B cell (primary cell): ENCODE results near the gene USH2A. TPM values are rescaled to one million over a fixed set of nuclear protein-coding genes. Genes with fewer than 3 reads are reported as not detected.

Experiments
- ATAC-seq: fragments of 200-7000 bp; cut with Tn5 transposase; one replicate; pipeline ENCODE4 v1.10.0; 2021; ENCODE audit warnings: low read depth, mild to moderate bottlenecking, moderate number of reproducible peaks, moderate library complexity
- CTCF ChIA-PET: fragments of 350-600 bp; sonication (Branson Sonifier 250); formaldehyde crosslinking; loops from one replicate; lab custom pipeline; 2021; ENCODE audit warnings: antibody characterized with exemption, inconsistent platforms; lab: Charles Lee
- POLR2A ChIA-PET: fragments of 350-600 bp; sonication (Branson Sonifier 250); formaldehyde crosslinking; loops from one replicate; lab custom pipeline; 2021; ENCODE audit warnings: antibody characterized with exemption; lab: Charles Lee
- DNase-seq: peaks from one replicate; pipeline ENCODE4 v3.0.0; 2013
- H2AFZ ChIP-seq: 2 replicates; pipeline ENCODE4 v1.6.1; 2012; ENCODE audit warnings: mild to moderate bottlenecking, low read depth, low read length; ENCODE audit not compliant: insufficient read depth, poor library complexity, severe bottlenecking
- H3K27ac ChIP-seq, 2 donors: 1 replicate in 1 of 2; 2 replicates in 1 of 2; pipeline ENCODE4 v1.5.1; 2012 to 2013; ENCODE audit warnings: low read length in 2 of 2, mild to moderate bottlenecking in 2 of 2, moderate library complexity in 1 of 2
- H3K27me3 ChIP-seq, 4 experiments: fragments of 200-600 bp in 1 of 4; sonication (generic) in 1 of 4; replicated peaks in 1 of 4; 1 replicate in 2 of 4; 2 replicates in 2 of 4; pipeline versions ENCODE4 v1.6.1 to v1.7.0; 2013 to 2016; ENCODE audit warnings: low read length in 3 of 4, mild to moderate bottlenecking in 2 of 4, mixed read lengths in 1 of 4, moderate library complexity in 1 of 4; ENCODE audit not compliant: insufficient read depth in 4 of 4, control insufficient read depth in 3 of 4; ENCODE audit errors: control extremely low read depth in 1 of 4
- H3K36me3 ChIP-seq, 2 experiments: replicated peaks in 1 of 2; 1 replicate in 1 of 2; 2 replicates in 1 of 2; pipeline versions ENCODE4 v1.6.1 to v1.7.1; 2013; ENCODE audit warnings: low read length in 1 of 2; ENCODE audit not compliant: insufficient read depth in 2 of 2, control insufficient read depth in 1 of 2; ENCODE audit errors: control extremely low read depth in 1 of 2, extremely low read depth in 1 of 2
- H3K4me1 ChIP-seq, 2 donors: fragments of 200-600 bp in 1 of 2; sonication (generic) in 1 of 2; 1 replicate in 1 of 2; 2 replicates in 1 of 2; pipeline versions ENCODE4 v1.5.1 to v1.6.1; 2013 to 2017; ENCODE audit warnings: low read length in 2 of 2; ENCODE audit not compliant: control insufficient read depth in 2 of 2, insufficient read depth in 2 of 2
- H3K4me2 ChIP-seq: replicated peaks from 2 replicates; pipeline ENCODE3; 2012; ENCODE audit warnings: mild to moderate bottlenecking, low read depth, low read length; ENCODE audit not compliant: poor library complexity, severe bottlenecking
- H3K4me3 ChIP-seq, 5 experiments: fragments of 200-600 bp in 1 of 5; sonication (generic) in 1 of 5; 1 replicate in 3 of 5; 2 replicates in 2 of 5; pipeline versions ENCODE4 v1.5.1 to v1.7.0; 2011 to 2016; ENCODE audit warnings: low read length in 4 of 5, mild to moderate bottlenecking in 4 of 5, low read depth in 2 of 5, control low read depth in 1 of 5, moderate library complexity in 1 of 5; ENCODE audit not compliant: insufficient read depth in 1 of 5; ENCODE audit errors: control extremely low read depth in 1 of 5, extremely low read depth in 1 of 5
- H3K79me2 ChIP-seq: fragments of 200-600 bp; sonication (generic); one replicate; pipeline ENCODE4 v1.6.0; 2016; ENCODE audit warnings: low read length; ENCODE audit not compliant: control insufficient read depth, insufficient read depth
- H3K9ac ChIP-seq: fragments of 200-600 bp; sonication (generic); 2 replicates; pipeline ENCODE4 v1.6.1; 2017; ENCODE audit warnings: mild to moderate bottlenecking, low read length, moderate library complexity
- H3K9me3 ChIP-seq, 3 donors: one replicate each; pipeline versions ENCODE4 v1.6.1 to v1.7.1; 2013; ENCODE audit warnings: low read length in 2 of 3; ENCODE audit not compliant: control insufficient read depth in 2 of 3, insufficient read depth in 1 of 3; ENCODE audit errors: control extremely low read depth in 1 of 3
- H4K20me1 ChIP-seq: 2 replicates; pipeline ENCODE4 v1.6.0; 2012; ENCODE audit warnings: mild to moderate bottlenecking, low read length; ENCODE audit not compliant: insufficient read depth, control insufficient read depth, poor library complexity, severe bottlenecking
- H3K27ac Mint-ChIP-seq: one replicate; pipeline ENCODE4 v1.8.0; 2021; ENCODE audit warnings: mixed read lengths
- H3K27me3 Mint-ChIP-seq: one replicate; pipeline ENCODE4 v1.8.0; 2021; ENCODE audit warnings: mixed read lengths
- H3K4me1 Mint-ChIP-seq: one replicate; pipeline ENCODE4 v1.8.0; 2021; ENCODE audit warnings: mixed read lengths
- H3K4me3 Mint-ChIP-seq: one replicate; pipeline ENCODE4 v1.8.0; 2021; ENCODE audit warnings: mixed read lengths
- H3K9me3 Mint-ChIP-seq: one replicate; pipeline ENCODE4 v1.8.0; 2022; ENCODE audit warnings: mixed read lengths; ENCODE audit not compliant: insufficient read depth
- CTCF ChIP-seq: fragments of 200-600 bp; IDR thresholded peaks from one replicate; pipeline ENCODE4 v1.8.0; 2022; ENCODE audit warnings: antibody characterized with exemption, mild to moderate bottlenecking
- EZH2 ChIP-seq: IDR thresholded peaks from 2 replicates; pipeline ENCODE4 v1.6.1; 2012; ENCODE audit warnings: borderline replicate concordance, low read depth, mild to moderate bottlenecking, moderate library complexity, low read length; ENCODE audit not compliant: insufficient read depth, poor library complexity, severe bottlenecking
- WGBS: methylation state at CpG from one replicate; pipeline ENCODE4 v1.1.5; 2013; ENCODE audit warnings: missing lambda C conversion rate; ENCODE audit not compliant: insufficient coverage; 5-methylcytosine and 5-hydroxymethylcytosine counted together
- intact Hi-C: fragments of 100-400 bp; cut with micrococcal nuclease; formaldehyde crosslinking; loops from one replicate; pipeline ENCODE4 v1.10.0; 2022
- polyA plus RNA-seq: library from polyadenylated mRNA; depleted of rRNA; stranded (reverse); fragments of >200 nt; gene quantifications from 2 replicates; pipeline ENCODE4 v1.2.3, GENCODE V29; 2012
- total RNA-seq, 2 donors: library from RNA; stranded (reverse); fragments of 120-200 nt in 1 of 2; gene quantifications; 1 replicate in 1 of 2; 2 replicates in 1 of 2; pipeline versions ENCODE4 v1.2.3 to v1.2.4, GENCODE V29; 2013 to 2022

USH2A gene
- total and polyA plus RNA-seq, 2 donors (not counting 1 experiment from before 2014, with no cell fraction given), result 0.01 TPM; not detected in 1

- Histone ChIP-seq H4K20me1 (no peaks in the 10 kb centered on the region), H3K27ac (no peak overlapping the region), H3K4me3 (no peak overlapping the region), H3K4me1 (no peaks in the 10 kb centered on the region), H3K9me3 (no peaks in the 10 kb centered on the region), H3K9ac (no peak overlapping the region), H3K36me3 (no peaks in the 10 kb centered on the region), H2AFZ (no peak overlapping the region), H3K79me2 (no peaks in the 10 kb centered on the region), H3K27me3 (no peaks in the 10 kb centered on the region), H3K4me2 (no peak overlapping the region)
- no peak overlapping the region for H3K4me3 Mint-ChIP-seq
- no peaks in the 10 kb centered on the region for H3K27me3 Mint-ChIP-seq
- no peaks in the 10 kb centered on the region for H3K4me1 Mint-ChIP-seq
- H3K27ac Mint-ChIP-seq, result no peak overlapping the region
- TF ChIP-seq CTCF (no peak), EZH2 (no peak)
- ATAC-seq, result no peak
- ChIA-PET CTCF (no interaction called here), POLR2A (no interaction called here)
- intact Hi-C loops, result no loop called here
- WGBS, result no CpG with 5 or more reads among the region's 5 CpGs
- H3K9me3 Mint-ChIP-seq, result no peaks in the 10 kb centered on the region
- no peak for DNase-seq
Observed at GRCh38 chr1:216144661-216145450, 278.4 kb downstream of the USH2A start.

GRCh38 chr1:216142921-216143320 lies 280.3 kb downstream of the USH2A start:
- intact Hi-C loops, result no loop called here
- Mint-ChIP-seq H3K27me3 (no peaks in the 10 kb centered on the region), H3K4me3 (no peak overlapping the region), H3K4me1 (no peaks in the 10 kb centered on the region), H3K9me3 (no peaks in the 10 kb centered on the region), H3K27ac (no peak overlapping the region)
- Histone ChIP-seq H3K4me1 (no peaks in the 10 kb centered on the region), H3K9me3 (no peaks in the 10 kb centered on the region), H2AFZ (no peak overlapping the region), H4K20me1 (no peaks in the 10 kb centered on the region), H3K4me2 (no peak overlapping the region), H3K79me2 (no peaks in the 10 kb centered on the region), H3K27me3 (no peaks in the 10 kb centered on the region), H3K27ac (no peak overlapping the region), H3K9ac (no peak overlapping the region), H3K4me3 (no peak overlapping the region), H3K36me3 (no peaks in the 10 kb centered on the region)
- ATAC-seq (no peak), DNase-seq (no peak)
- ChIA-PET CTCF (no interaction called here), POLR2A (no interaction called here)
- no CpG with 5 or more reads among the region's 2 CpGs for WGBS
- TF ChIP-seq EZH2, result no peak
- TF ChIP-seq CTCF, result no peak
